PC-3 (cell line): ENCODE data around the gene FAM25A. TPM values are rescaled to one million over a fixed set of nuclear protein-coding genes. Genes with fewer than 3 reads are reported as not detected.

Experiments used
- ATAC-seq: fragments of 200-7000 bp; cut with Tn5 transposase; 2 replicates; pipeline ENCODE4 v1.9.1; 2020; ENCODE audit warnings: mild to moderate bottlenecking, moderate library complexity
- BruUV-seq: library from RNA; stranded (reverse); fragments of 400-500 nt; replicated peaks from 2 replicates; lab custom pipeline; 2021; lab: Mats Ljungman, UMichigan
- CTCF ChIA-PET: fragments of 300-600 bp; sonication (Branson Sonifier 250); formaldehyde crosslinking; loops from one replicate; lab custom pipeline; 2022; ENCODE audit warnings: antibody characterized with exemption; lab: Charles Lee
- POLR2A ChIA-PET: fragments of 300-600 bp; sonication (Branson Sonifier 250); formaldehyde crosslinking; loops from one replicate; lab custom pipeline; 2022; ENCODE audit warnings: antibody characterized with exemption; ENCODE audit not compliant: unreplicated experiment; lab: Charles Lee
- DNase-seq: peaks from one replicate; pipeline ENCODE4 v3.0.0-alpha.2; 2015
- H2AFZ ChIP-seq: fragments of 300-600 bp; sonication (generic); 2 replicates; pipeline ENCODE4 v1.6.0; 2016; ENCODE audit warnings: antibody characterized with exemption, low read length
- H3F3A ChIP-seq: fragments of 300-600 bp; sonication (generic); one replicate; pipeline ENCODE4 v1.6.0; 2017; ENCODE audit warnings: antibody characterized with exemption, low read length, control low read depth, mild to moderate bottlenecking; ENCODE audit not compliant: unreplicated experiment
- H3K27ac ChIP-seq: fragments of 300-600 bp; sonication (generic); 2 replicates; pipeline ENCODE4 v1.5.1; 2016; ENCODE audit warnings: mild to moderate bottlenecking, low read length
- H3K27me3 ChIP-seq: fragments of 300-600 bp; sonication (generic); 2 replicates; pipeline ENCODE4 v1.6.1; 2016; ENCODE audit warnings: low read length, mixed read lengths
- H3K36me3 ChIP-seq: fragments of 300-600 bp; sonication (generic); 2 replicates; pipeline ENCODE4 v1.6.1; 2016; ENCODE audit warnings: low read depth, mixed run types, low read length, mixed read lengths
- H3K4me1 ChIP-seq: fragments of 300-600 bp; sonication (generic); 2 replicates; pipeline ENCODE4 v1.5.1; 2016; ENCODE audit warnings: low read length; ENCODE audit not compliant: insufficient read depth
- H3K4me2 ChIP-seq: fragments of 300-600 bp; sonication (generic); 2 replicates; pipeline ENCODE4 v1.6.0; 2016; ENCODE audit warnings: low read length
- H3K4me3 ChIP-seq: fragments of 300-600 bp; sonication (generic); 2 replicates; pipeline ENCODE4 v1.5.1; 2016; ENCODE audit warnings: mild to moderate bottlenecking, low read length, mixed read lengths
- H3K79me2 ChIP-seq: fragments of 300-600 bp; sonication (generic); 2 replicates; pipeline ENCODE4 v1.6.1; 2017; ENCODE audit warnings: low read length, mixed read lengths
- H3K9ac ChIP-seq: fragments of 300-600 bp; sonication (generic); 2 replicates; pipeline ENCODE4 v1.6.0; 2016; ENCODE audit warnings: mild to moderate bottlenecking, low read length
- H3K9me2 ChIP-seq: fragments of 300-600 bp; sonication (generic); replicated peaks from 2 replicates; pipeline ENCODE4 v1.6.1; 2016; ENCODE audit warnings: mixed run types, low read length, mixed read lengths
- H3K9me3 ChIP-seq: fragments of 300-600 bp; sonication (generic); 2 replicates; pipeline ENCODE4 v1.6.1; 2016; ENCODE audit warnings: low read length, mixed read lengths
- H4K20me1 ChIP-seq: fragments of 300-600 bp; sonication (generic); 2 replicates; pipeline ENCODE4 v1.6.1; 2016; ENCODE audit warnings: low read length, mixed read lengths
- CTCF ChIP-seq: fragments of 300-600 bp; sonication (generic); conservative IDR thresholded peaks from 2 replicates; pipeline ENCODE4 v1.5.1; 2017; ENCODE audit warnings: antibody characterized with exemption, low read depth, mild to moderate bottlenecking, low read length
- EZH2 ChIP-seq: fragments of 300-600 bp; sonication (generic); IDR thresholded peaks from one replicate; pipeline ENCODE4 v1.6.1; 2017; ENCODE audit warnings: antibody characterized with exemption, mild to moderate bottlenecking, low read length; ENCODE audit not compliant: unreplicated experiment
- EZH2phosphoT487 ChIP-seq: fragments of 300-600 bp; sonication (generic); IDR thresholded peaks from 2 replicates; pipeline ENCODE4 v1.6.1; 2018; ENCODE audit warnings: mild to moderate bottlenecking, antibody characterized with exemption, low read length, borderline replicate concordance
- intact Hi-C: fragments of 100-400 bp; cut with micrococcal nuclease; formaldehyde crosslinking; loops from 2 replicates; pipeline ENCODE4 v1.9.0; 2023
- total RNA-seq: library from RNA; depleted of rRNA; stranded (reverse); fragments of >200 nt; gene quantifications from 2 replicates; pipeline ENCODE4 v1.2.3, GENCODE V29; 2014

The FAM25A gene
- total RNA-seq, 1 experiment from 2014 or later = 11.4 TPM

- TF ChIP-seq EZH2 = no peak
- no peak for TF ChIP-seq EZH2phosphoT487
- TF ChIP-seq CTCF = no peak
- H3K27ac ChIP-seq = peak overlapping the region; percentile 94
- H3K4me1 ChIP-seq = peaks cover 52% of the 10 kb centered on the region
- no TSS peak for BruUV-seq
- peak overlapping the region; percentile 90 for H3K4me2 ChIP-seq
- ATAC-seq (no peak), DNase-seq (no peak)
- no peaks in the 10 kb centered on the region for H3K27me3 ChIP-seq
- ChIA-PET CTCF (no interaction called here), POLR2A (no interaction called here)
- intact Hi-C loops = no loop called here
- peaks cover 30% of the 10 kb centered on the region for H3K79me2 ChIP-seq
- H3K4me3 ChIP-seq = no peak overlapping the region
- H3K9ac ChIP-seq = no peak overlapping the region
- peaks cover 5% of the 10 kb centered on the region; the same call in 1 of the 2 replicates for H4K20me1 ChIP-seq
- H2AFZ ChIP-seq = no peak overlapping the region
- no peaks in the 10 kb centered on the region for H3F3A ChIP-seq
- no peaks in the 10 kb centered on the region for H3K9me3 ChIP-seq
- H3K36me3 ChIP-seq = no peaks in the 10 kb centered on the region
- H3K9me2 ChIP-seq = no peaks in the 10 kb centered on the region
Observed at GRCh38 chr10:86972613-86973380, 47.3 kb upstream of the FAM25A start.

GRCh38 chr10:86974484-86974883 lies 45.6 kb upstream of the FAM25A start:
- H3K4me3 ChIP-seq = no peak overlapping the region; the same call in 1 of the 2 replicates
- no peaks in the 10 kb centered on the region for H3K9me3 ChIP-seq
- H3K27ac ChIP-seq = no peak overlapping the region
- CTCF ChIA-PET = no interaction called here
- peak overlapping the region; percentile 60 for H3K4me2 ChIP-seq
- BruUV-seq = no TSS peak
- POLR2A ChIA-PET = interaction anchor here (0.6 kb wide), 1 partner anchor 279 kb away, joined by 7 read pairs; no protein-coding TSS in a partner anchor
- no peaks in the 10 kb centered on the region for H3K36me3 ChIP-seq
- TF ChIP-seq EZH2 (no peak), EZH2phosphoT487 (no peak), CTCF (no peak)
- H3F3A ChIP-seq = no peaks in the 10 kb centered on the region
- no peak overlapping the region for H3K9ac ChIP-seq
- DNase-seq (peak; percentile 54), ATAC-seq (no peak)
- H3K9me2 ChIP-seq = no peaks in the 10 kb centered on the region
- H3K79me2 ChIP-seq = peaks cover 13% of the 10 kb centered on the region
- H2AFZ ChIP-seq = no peak overlapping the region
- H3K4me1 ChIP-seq = peaks cover 54% of the 10 kb centered on the region
- H3K27me3 ChIP-seq = no peaks in the 10 kb centered on the region
- peaks cover 5% of the 10 kb centered on the region; the same call in 1 of the 2 replicates for H4K20me1 ChIP-seq
- intact Hi-C loops = no loop called here
